ENCODE data around the gene SLC9A4. TPM values are rescaled to one million over a fixed set of nuclear protein-coding genes. Genes with fewer than 3 reads are reported as not detected.

Gene SLC9A4
- polyA plus RNA-seq, 1 donor from 2014 or later: 0.15 TPM

- no peak overlapping the region for H3K4me3 ChIP-seq (ENCODE audit: low read length)
- no peaks in the 10 kb centered on the region for H3F3A ChIP-seq (ENCODE audit: insufficient read depth, low read length, poor library complexity, severe bottlenecking)
- H3K9ac ChIP-seq (ENCODE audit: low read length): no peak overlapping the region
- TF ChIP-seq RAD21 (conservative IDR thresholded peaks at IDR 0.05) (no peak), SMC3 (conservative IDR thresholded peaks at IDR 0.05; ENCODE audit: poor library complexity) (no peak), EP300 (conservative IDR thresholded peaks at IDR 0.05; ENCODE audit: poor library complexity, severe bottlenecking) (no peak), POLR2AphosphoS5 (IDR thresholded peaks at IDR 0.05) (no peak), REST (IDR thresholded peaks at IDR 0.05; ENCODE audit: borderline replicate concordance) (no peak), EZH2 (IDR thresholded peaks at IDR 0.05; ENCODE audit: borderline replicate concordance, insufficient read depth, low read length, poor library complexity, severe bottlenecking) (no peak), CTCF (IDR thresholded peaks at IDR 0.05; ENCODE audit: poor library complexity, severe bottlenecking) (no peak), TAF1 (IDR thresholded peaks at IDR 0.05; ENCODE audit: low read depth) (no peak), MXI1 (conservative IDR thresholded peaks at IDR 0.05; ENCODE audit: poor library complexity, severe bottlenecking) (no peak)
- H3K9me3 ChIP-seq (ENCODE audit: low read length): no peaks in the 10 kb centered on the region
- no peaks in the 10 kb centered on the region for H3K79me2 ChIP-seq (replicated peaks; ENCODE audit: insufficient read depth, low read length)
- H3K4me2 ChIP-seq (ENCODE audit: low read length): no peak overlapping the region
- no peaks in the 10 kb centered on the region for H3K9me2 ChIP-seq (ENCODE audit: insufficient read depth, low read length)
- no peak overlapping the region for H3K27ac ChIP-seq (ENCODE audit: low read length)
- no peaks in the 10 kb centered on the region for H3K27me3 ChIP-seq (ENCODE audit: insufficient read depth, low read depth, low read length)
- no peaks in the 10 kb centered on the region for H3K36me3 ChIP-seq (ENCODE audit: insufficient read depth, low read length)
- H4K20me1 ChIP-seq (ENCODE audit: insufficient read depth): no peaks in the 10 kb centered on the region
- no peak overlapping the region for H2AFZ ChIP-seq (ENCODE audit: low read depth, low read length)
Observed at GRCh38 chr2:102424754-102425153, 48.3 kb upstream of the SLC9A4 start.

- Histone ChIP-seq H3K27ac (ENCODE audit: low read length) (no peak overlapping the region), H3F3A (ENCODE audit: insufficient read depth, low read length, poor library complexity, severe bottlenecking) (no peaks in the 10 kb centered on the region), H3K27me3 (ENCODE audit: insufficient read depth, low read depth, low read length) (no peaks in the 10 kb centered on the region), H3K9me3 (ENCODE audit: low read length) (no peaks in the 10 kb centered on the region), H3K4me3 (ENCODE audit: low read length) (no peak overlapping the region), H3K4me2 (ENCODE audit: low read length) (no peak overlapping the region), H4K20me1 (ENCODE audit: insufficient read depth) (no peaks in the 10 kb centered on the region), H3K79me2 (replicated peaks; ENCODE audit: insufficient read depth, low read length) (no peaks in the 10 kb centered on the region), H3K9ac (ENCODE audit: low read length) (no peak overlapping the region), H3K36me3 (ENCODE audit: insufficient read depth, low read length) (no peaks in the 10 kb centered on the region), H2AFZ (ENCODE audit: low read depth, low read length) (no peak overlapping the region), H3K9me2 (ENCODE audit: insufficient read depth, low read length) (no peaks in the 10 kb centered on the region)
- no peak for TF ChIP-seq TAF1 (IDR thresholded peaks at IDR 0.05; ENCODE audit: low read depth)
- TF ChIP-seq REST (IDR thresholded peaks at IDR 0.05; ENCODE audit: borderline replicate concordance): no peak
- TF ChIP-seq CTCF (IDR thresholded peaks at IDR 0.05; ENCODE audit: poor library complexity, severe bottlenecking): no peak
- no peak for TF ChIP-seq MXI1 (conservative IDR thresholded peaks at IDR 0.05; ENCODE audit: poor library complexity, severe bottlenecking)
- no peak for TF ChIP-seq EZH2 (IDR thresholded peaks at IDR 0.05; ENCODE audit: borderline replicate concordance, insufficient read depth, low read length, poor library complexity, severe bottlenecking)
- no peak for TF ChIP-seq RAD21 (conservative IDR thresholded peaks at IDR 0.05)
- TF ChIP-seq POLR2AphosphoS5 (IDR thresholded peaks at IDR 0.05): no peak
- TF ChIP-seq SMC3 (conservative IDR thresholded peaks at IDR 0.05; ENCODE audit: poor library complexity): no peak
- TF ChIP-seq EP300 (conservative IDR thresholded peaks at IDR 0.05; ENCODE audit: poor library complexity, severe bottlenecking): no peak
Observed at GRCh38 chr2:102425441-102426132, 47.4 kb upstream of the SLC9A4 start.
